HCT116 (cell line): ENCODE data around the gene CYP17A1. TPM values are rescaled to one million over a fixed set of nuclear protein-coding genes. Genes with fewer than 3 reads are reported as not detected.

Experiments used
- ATAC-seq: fragments of 200-7000 bp; cut with Tn5 transposase; 2 replicates; pipeline ENCODE4 v1.9.1; 2020; ENCODE audit warnings: mild to moderate bottlenecking, moderate library complexity
- BruUV-seq: library from RNA; stranded (reverse); fragments of 400-500 nt; replicated peaks from 2 replicates; lab custom pipeline; 2021; lab: Mats Ljungman, UMichigan
- CTCF ChIA-PET: fragments of 300-600 bp; sonication (Branson Sonifier 250); formaldehyde crosslinking; loops from one replicate; lab custom pipeline; 2021; ENCODE audit warnings: antibody characterized with exemption; lab: Charles Lee
- POLR2A ChIA-PET: fragments of 300-600, 350-600 bp; sonication (Branson Sonifier 250); formaldehyde crosslinking; loops from one replicate; lab custom pipeline; 2021; ENCODE audit warnings: antibody characterized with exemption; lab: Charles Lee
- RAD21 ChIA-PET, 2 experiments: fragments of 300-600 bp; sonication (Branson Sonifier 250); formaldehyde crosslinking; loops; one replicate each; lab custom pipeline; 2023; ENCODE audit warnings: low total read pairs in 2 of 2; ENCODE audit not compliant: uncharacterized antibody in 2 of 2, unreplicated experiment in 2 of 2, low non-redundant PET in 1 of 2; lab: Charles Lee
- DNase-seq: peaks from one replicate; pipeline ENCODE4 v3.0.0-alpha.2; 2010; ENCODE audit warnings: low read depth, low spot score
- H2AFZ ChIP-seq: fragments of 200-600 bp; shearing (Covaris generic), sonication (generic); 2 replicates; pipeline ENCODE4 v1.6.1; 2017; ENCODE audit warnings: low read depth, mixed run types, mixed read lengths, antibody characterized with exemption, low read length; ENCODE audit not compliant: poor library complexity, severe bottlenecking
- H3K27ac ChIP-seq: 2 replicates; pipeline ENCODE4 v1.5.1; 2012; ENCODE audit warnings: low read depth, low read length
- H3K27me3 ChIP-seq: fragments of 200-600 bp; sonication (generic); 2 replicates; pipeline ENCODE4 v1.6.1; 2016; ENCODE audit warnings: mixed run types, low read length, mixed read lengths; ENCODE audit not compliant: insufficient read depth
- H3K36me3 ChIP-seq, 2 experiments: fragments of 200-500 bp in 1 of 2; fragments of 200-600 bp in 1 of 2; sonication (Bioruptor generic) in 1 of 2; sonication (generic) in 1 of 2; 2 replicates each; pipeline versions ENCODE4 v1.5.1 to v1.6.1; 2014 to 2016; ENCODE audit warnings: low read length in 2 of 2, inconsistent platforms in 1 of 2, mixed read lengths in 1 of 2, mixed run types in 1 of 2; ENCODE audit not compliant: insufficient read depth in 2 of 2, control insufficient read depth in 1 of 2
- H3K4me1 ChIP-seq, 2 experiments: fragments of 200-600 bp in 1 of 2; sonication (generic) in 1 of 2; 2 replicates each; pipeline versions ENCODE4 v1.5.1 to v1.6.1; 2012 to 2017; ENCODE audit warnings: low read length in 2 of 2, inconsistent platforms in 1 of 2, mild to moderate bottlenecking in 1 of 2, mixed read lengths in 1 of 2, mixed run types in 1 of 2, moderate library complexity in 1 of 2; ENCODE audit not compliant: insufficient read depth in 2 of 2, control insufficient read depth in 1 of 2
- H3K4me2 ChIP-seq: fragments of 200-600 bp; sonication (generic); 2 replicates; pipeline ENCODE4 v1.6.1; 2017; ENCODE audit warnings: mixed run types, low read length, mixed read lengths
- H3K4me3 ChIP-seq, 2 experiments: fragments of 200-600 bp in 1 of 2; sonication (generic) in 1 of 2; replicated peaks in 1 of 2; 2 replicates each; pipeline ENCODE4 v1.5.1; 2011 to 2016; ENCODE audit warnings: low read length in 2 of 2, control low read depth in 1 of 2, low read depth in 1 of 2, mild to moderate bottlenecking in 1 of 2, mixed read lengths in 1 of 2, mixed run types in 1 of 2
- H3K79me2 ChIP-seq: fragments of 200-600 bp; sonication (generic); 2 replicates; pipeline ENCODE4 v1.6.1; 2017; ENCODE audit warnings: mild to moderate bottlenecking, mixed run types, low read length, moderate library complexity, mixed read lengths; ENCODE audit not compliant: insufficient read depth
- H3K9ac ChIP-seq: fragments of 200-600 bp; sonication (generic); 2 replicates; pipeline ENCODE4 v1.6.1; 2016; ENCODE audit warnings: low read length, mixed read lengths
- H3K9me2 ChIP-seq: fragments of 200-600 bp; sonication (generic), shearing (Covaris generic); 2 replicates; pipeline ENCODE4 v1.6.1; 2017; ENCODE audit warnings: mixed run types, mild to moderate bottlenecking, moderate library complexity; ENCODE audit not compliant: insufficient read depth
- H3K9me3 ChIP-seq, 2 experiments: fragments of 200-500 bp in 1 of 2; fragments of 200-600 bp in 1 of 2; sonication (Bioruptor generic) in 1 of 2; sonication (generic) in 1 of 2; 2 replicates each; pipeline ENCODE4 v1.6.1; 2014 to 2017; ENCODE audit warnings: low read length in 2 of 2, mixed read lengths in 2 of 2, inconsistent platforms in 1 of 2, low read depth in 1 of 2, mild to moderate bottlenecking in 1 of 2, mixed run types in 1 of 2, moderate library complexity in 1 of 2; ENCODE audit not compliant: control insufficient read depth in 1 of 2, insufficient read depth in 1 of 2
- H4K20me1 ChIP-seq: fragments of 200-600 bp; sonication (generic), shearing (Covaris generic); 2 replicates; pipeline ENCODE4 v1.6.1; 2017; ENCODE audit warnings: mixed run types, mild to moderate bottlenecking, moderate library complexity; ENCODE audit not compliant: insufficient read depth
- CBX3 ChIP-seq: IDR thresholded peaks from 2 replicates; pipeline ENCODE4 v1.6.1; 2012; ENCODE audit warnings: low read depth
- CEBPB ChIP-seq: IDR thresholded peaks from 2 replicates; pipeline ENCODE4 v1.6.1; 2012; ENCODE audit warnings: low read depth
- EGR1 ChIP-seq: IDR thresholded peaks from 2 replicates; pipeline ENCODE4 v1.6.1; 2012; ENCODE audit warnings: low read depth
- ELF1 ChIP-seq: IDR thresholded peaks from 2 replicates; pipeline ENCODE4 v1.6.1; 2012; ENCODE audit warnings: low read depth, borderline replicate concordance
- EZH2 ChIP-seq: fragments of 200-600 bp; sonication (generic); IDR thresholded peaks from 2 replicates; pipeline ENCODE4 v1.6.1; 2017; ENCODE audit warnings: antibody characterized with exemption, mixed run types
- FOSL1 ChIP-seq: IDR thresholded peaks from 2 replicates; pipeline ENCODE4 v1.6.1; 2012; ENCODE audit warnings: low read depth
- POLR2A ChIP-seq: IDR thresholded peaks from 2 replicates; pipeline ENCODE4 v1.7.0; 2011; ENCODE audit warnings: borderline replicate concordance; ENCODE audit not compliant: insufficient read depth, insufficient read length; ENCODE audit errors: extremely low read depth
- RAD21 ChIP-seq: IDR thresholded peaks from 2 replicates; pipeline ENCODE4 v1.6.1; 2012; ENCODE audit warnings: low read depth, mild to moderate bottlenecking
- SIN3A ChIP-seq: IDR thresholded peaks from 2 replicates; pipeline ENCODE4 v1.6.1; 2012; ENCODE audit warnings: low read depth
- SP1 ChIP-seq: IDR thresholded peaks from 2 replicates; pipeline ENCODE4 v1.6.1; 2012; ENCODE audit warnings: low read depth
- SRF ChIP-seq: IDR thresholded peaks from 2 replicates; pipeline ENCODE4 v1.6.1; 2012; ENCODE audit warnings: low read depth
- intact Hi-C: fragments of 100-400 bp; cut with micrococcal nuclease; formaldehyde crosslinking; loops from 2 replicates; pipeline ENCODE4 v1.10.0; 2022
- total RNA-seq: library from RNA; stranded (reverse); gene quantifications from one replicate; pipeline ENCODE4 v1.2.1, GENCODE V29; 2021; ENCODE audit not compliant: unreplicated experiment
- TF ChIP-seq, protein P1 (sequence below): IDR thresholded peaks from 2 replicates; pipeline ENCODE4 v1.6.1; 2012; ENCODE audit warnings: low read depth
- TF ChIP-seq, protein P2 (sequence below): IDR thresholded peaks from 2 replicates; pipeline ENCODE4 v1.6.1; 2012
- TF ChIP-seq, protein P3 (sequence below): IDR thresholded peaks from 2 replicates; pipeline ENCODE4 v1.6.1; 2012

Gene CYP17A1
- total RNA-seq, 1 experiment from 2014 or later: 4.0 TPM

DNA sequence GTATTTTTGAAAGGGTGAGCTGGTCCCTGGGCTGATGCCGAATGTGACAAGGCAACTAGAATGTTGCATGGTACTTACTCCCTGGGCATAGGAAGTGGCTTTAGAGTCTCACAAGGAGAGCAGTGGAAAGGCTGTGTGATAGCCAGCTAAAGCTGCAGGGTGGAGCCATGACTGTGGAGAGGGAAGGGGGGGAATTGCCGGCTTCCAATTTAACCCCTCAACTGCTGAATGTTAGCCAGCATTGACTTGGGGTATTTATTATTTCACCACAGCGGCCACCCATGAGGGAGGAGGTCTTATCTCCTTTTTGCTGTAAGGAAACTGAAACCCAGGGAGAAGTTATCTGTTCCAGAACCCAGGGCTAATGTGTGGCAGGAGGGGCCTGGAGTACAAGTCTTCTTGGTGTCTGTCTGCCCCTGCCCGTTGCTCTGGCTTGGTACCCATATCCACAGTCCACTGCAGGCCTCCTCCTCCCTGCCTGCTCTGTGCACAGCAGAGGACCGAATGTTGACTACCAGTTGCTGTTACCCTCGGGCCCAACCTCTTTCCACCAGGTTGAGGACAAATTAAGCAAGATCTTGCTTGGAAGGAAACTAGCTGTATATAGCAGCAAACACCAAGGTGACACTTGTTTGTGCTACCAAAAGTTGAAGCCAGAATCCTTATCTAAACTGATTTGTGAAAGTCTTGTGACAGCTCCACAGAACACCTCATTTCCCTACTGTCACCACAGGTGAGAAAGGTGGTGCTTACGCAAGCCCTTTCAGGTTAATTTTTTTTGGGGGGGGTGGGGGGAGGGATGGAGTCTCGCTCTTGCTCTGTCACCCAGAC lies 55.9 kb downstream of the CYP17A1 start:
- H2AFZ ChIP-seq: no peak overlapping the region
- ATAC-seq: no peak
- POLR2A ChIA-PET: no interaction called here
- H3K79me2 ChIP-seq: no peaks in the 10 kb centered on the region
- intact Hi-C loops: no loop called here
- H4K20me1 ChIP-seq: no peaks in the 10 kb centered on the region
- no peaks in the 10 kb centered on the region for H3K9me2 ChIP-seq
- no peak overlapping the region for H3K4me3 ChIP-seq
- no peak overlapping the region for H3K9ac ChIP-seq
- no peak overlapping the region for H3K4me2 ChIP-seq
- H3K36me3 ChIP-seq: no peaks in the 10 kb centered on the region
- H3K4me1 ChIP-seq: no peaks in the 10 kb centered on the region
- CTCF ChIA-PET: no interaction called here
- RAD21 ChIA-PET: no interaction called here
- TF ChIP-seq POLR2A (no peak), SP1 (no peak), EZH2 (no peak), SRF (no peak), CEBPB (no peak), RAD21 (no peak), SIN3A (no peak), EGR1 (no peak), ELF1 (no peak), CBX3 (no peak), FOSL1 (no peak)
- TF ChIP-seq, protein P1, sequence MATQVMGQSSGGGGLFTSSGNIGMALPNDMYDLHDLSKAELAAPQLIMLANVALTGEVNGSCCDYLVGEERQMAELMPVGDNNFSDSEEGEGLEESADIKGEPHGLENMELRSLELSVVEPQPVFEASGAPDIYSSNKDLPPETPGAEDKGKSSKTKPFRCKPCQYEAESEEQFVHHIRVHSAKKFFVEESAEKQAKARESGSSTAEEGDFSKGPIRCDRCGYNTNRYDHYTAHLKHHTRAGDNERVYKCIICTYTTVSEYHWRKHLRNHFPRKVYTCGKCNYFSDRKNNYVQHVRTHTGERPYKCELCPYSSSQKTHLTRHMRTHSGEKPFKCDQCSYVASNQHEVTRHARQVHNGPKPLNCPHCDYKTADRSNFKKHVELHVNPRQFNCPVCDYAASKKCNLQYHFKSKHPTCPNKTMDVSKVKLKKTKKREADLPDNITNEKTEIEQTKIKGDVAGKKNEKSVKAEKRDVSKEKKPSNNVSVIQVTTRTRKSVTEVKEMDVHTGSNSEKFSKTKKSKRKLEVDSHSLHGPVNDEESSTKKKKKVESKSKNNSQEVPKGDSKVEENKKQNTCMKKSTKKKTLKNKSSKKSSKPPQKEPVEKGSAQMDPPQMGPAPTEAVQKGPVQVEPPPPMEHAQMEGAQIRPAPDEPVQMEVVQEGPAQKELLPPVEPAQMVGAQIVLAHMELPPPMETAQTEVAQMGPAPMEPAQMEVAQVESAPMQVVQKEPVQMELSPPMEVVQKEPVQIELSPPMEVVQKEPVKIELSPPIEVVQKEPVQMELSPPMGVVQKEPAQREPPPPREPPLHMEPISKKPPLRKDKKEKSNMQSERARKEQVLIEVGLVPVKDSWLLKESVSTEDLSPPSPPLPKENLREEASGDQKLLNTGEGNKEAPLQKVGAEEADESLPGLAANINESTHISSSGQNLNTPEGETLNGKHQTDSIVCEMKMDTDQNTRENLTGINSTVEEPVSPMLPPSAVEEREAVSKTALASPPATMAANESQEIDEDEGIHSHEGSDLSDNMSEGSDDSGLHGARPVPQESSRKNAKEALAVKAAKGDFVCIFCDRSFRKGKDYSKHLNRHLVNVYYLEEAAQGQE: no peak
- TF ChIP-seq, protein P2, sequence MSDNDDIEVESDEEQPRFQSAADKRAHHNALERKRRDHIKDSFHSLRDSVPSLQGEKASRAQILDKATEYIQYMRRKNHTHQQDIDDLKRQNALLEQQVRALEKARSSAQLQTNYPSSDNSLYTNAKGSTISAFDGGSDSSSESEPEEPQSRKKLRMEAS: no peak
- TF ChIP-seq, protein P3, sequence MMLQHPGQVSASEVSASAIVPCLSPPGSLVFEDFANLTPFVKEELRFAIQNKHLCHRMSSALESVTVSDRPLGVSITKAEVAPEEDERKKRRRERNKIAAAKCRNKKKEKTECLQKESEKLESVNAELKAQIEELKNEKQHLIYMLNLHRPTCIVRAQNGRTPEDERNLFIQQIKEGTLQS: no peak
- TF ChIP-seq, all 23 proteins: peak for 0
- Histone ChIP-seq H3K27ac (no peak overlapping the region), H3K27me3 (no peaks in the 10 kb centered on the region), H3K9me3 (no peaks in the 10 kb centered on the region)
- no TSS peak for BruUV-seq
- no peak for DNase-seq

Other genes with a start within 250 kb of the CYP17A1 start
- gene TRIM8, start 192.9 kb downstream of the CYP17A1 start, total RNA-seq: 91.6 TPM
- 13.3 TPM for gene ARL3, start 123.0 kb downstream of the CYP17A1 start, total RNA-seq
- 22.9 TPM for gene SFXN2, start 122.8 kb downstream of the CYP17A1 start, total RNA-seq
- gene WBP1L, start 93.5 kb downstream of the CYP17A1 start, total RNA-seq: 25.2 TPM
- 15.9 TPM for gene BORCS7, start 16.8 kb upstream of the CYP17A1 start, total RNA-seq
- gene AS3MT, start 32.1 kb upstream of the CYP17A1 start, total RNA-seq: 0.79 TPM
- gene CNNM2, start 80.9 kb upstream of the CYP17A1 start, total RNA-seq: 23.1 TPM